Kidney capillary endothelial cell (primary cell): ENCODE measurements around the gene COPS6.
A peak's percentile ranks its signal among the peaks of the same experiment; 100 is the strongest.
"Not testable (repeated sequence)": the region's sequence is repeated elsewhere in the genome, so short reads cannot be mapped to it uniquely, and the experiment has no call there.

Experiments
- DNase-seq: peaks from one replicate; pipeline ENCODE4 v3.0.0-alpha.2; 2018; ENCODE audit warnings: low spot score

Gene COPS6

DNA sequence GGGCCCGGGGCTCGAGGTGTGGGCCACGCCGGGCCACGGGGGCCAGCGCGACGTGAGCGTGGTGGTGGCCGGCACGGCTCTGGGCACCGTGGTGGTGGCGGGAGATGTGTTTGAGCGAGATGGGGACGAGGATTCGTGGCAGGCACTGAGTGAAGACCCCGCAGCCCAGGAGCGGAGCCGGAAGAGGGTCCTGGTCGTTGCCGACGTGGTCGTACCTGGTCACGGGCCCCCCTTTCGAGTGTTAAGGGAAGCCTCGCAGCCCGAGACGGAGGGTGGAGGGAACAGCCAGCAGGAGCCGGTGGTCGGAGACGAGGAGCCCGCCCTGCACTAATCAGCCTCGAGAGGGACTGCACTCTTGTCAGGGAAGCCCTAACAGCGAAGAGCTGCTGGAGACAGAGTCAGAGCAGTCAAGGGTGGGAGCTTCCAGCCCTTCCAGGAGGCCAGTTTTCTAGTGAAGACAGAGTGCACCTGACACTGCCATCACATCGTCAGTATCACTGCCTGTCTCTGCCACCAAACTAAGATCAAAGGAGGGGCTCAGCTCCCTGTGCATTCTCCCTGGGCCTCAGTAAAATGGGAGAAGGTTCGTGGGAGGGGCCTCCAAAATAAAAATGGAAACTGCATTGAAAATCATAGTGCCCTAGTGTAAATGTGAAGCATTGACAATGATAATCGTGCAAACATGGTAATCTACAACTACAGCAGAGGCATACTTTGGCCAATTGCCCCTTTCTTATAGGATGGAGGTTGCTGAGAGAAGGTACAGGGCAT, 39.3 kb downstream of the COPS6 start:
- DNase-seq, result no peak

GRCh38 chr7:100128637-100128963, 39.8 kb downstream of the COPS6 start:
- no peak for DNase-seq

DNA sequence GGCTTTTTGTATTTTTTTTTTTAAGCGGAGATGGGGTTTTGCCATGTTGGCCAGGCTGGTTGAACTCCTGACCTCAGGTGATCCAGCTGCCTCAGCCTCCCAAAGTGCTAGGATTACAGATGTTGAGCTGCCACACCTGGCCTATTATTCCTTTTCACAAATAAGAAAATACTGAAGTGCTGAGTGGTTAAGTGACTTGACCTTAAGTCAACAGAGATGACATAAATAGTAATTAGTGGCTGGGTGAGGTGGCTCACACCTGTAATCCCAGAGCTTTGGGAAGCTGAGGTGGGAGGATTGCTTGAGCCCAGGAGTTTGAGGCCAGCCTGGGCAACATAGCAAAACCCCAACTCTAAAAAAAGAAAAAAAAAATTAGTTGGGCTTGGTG, 41.4 kb downstream of the COPS6 start:
- not testable (repeated sequence) for DNase-seq

DNA sequence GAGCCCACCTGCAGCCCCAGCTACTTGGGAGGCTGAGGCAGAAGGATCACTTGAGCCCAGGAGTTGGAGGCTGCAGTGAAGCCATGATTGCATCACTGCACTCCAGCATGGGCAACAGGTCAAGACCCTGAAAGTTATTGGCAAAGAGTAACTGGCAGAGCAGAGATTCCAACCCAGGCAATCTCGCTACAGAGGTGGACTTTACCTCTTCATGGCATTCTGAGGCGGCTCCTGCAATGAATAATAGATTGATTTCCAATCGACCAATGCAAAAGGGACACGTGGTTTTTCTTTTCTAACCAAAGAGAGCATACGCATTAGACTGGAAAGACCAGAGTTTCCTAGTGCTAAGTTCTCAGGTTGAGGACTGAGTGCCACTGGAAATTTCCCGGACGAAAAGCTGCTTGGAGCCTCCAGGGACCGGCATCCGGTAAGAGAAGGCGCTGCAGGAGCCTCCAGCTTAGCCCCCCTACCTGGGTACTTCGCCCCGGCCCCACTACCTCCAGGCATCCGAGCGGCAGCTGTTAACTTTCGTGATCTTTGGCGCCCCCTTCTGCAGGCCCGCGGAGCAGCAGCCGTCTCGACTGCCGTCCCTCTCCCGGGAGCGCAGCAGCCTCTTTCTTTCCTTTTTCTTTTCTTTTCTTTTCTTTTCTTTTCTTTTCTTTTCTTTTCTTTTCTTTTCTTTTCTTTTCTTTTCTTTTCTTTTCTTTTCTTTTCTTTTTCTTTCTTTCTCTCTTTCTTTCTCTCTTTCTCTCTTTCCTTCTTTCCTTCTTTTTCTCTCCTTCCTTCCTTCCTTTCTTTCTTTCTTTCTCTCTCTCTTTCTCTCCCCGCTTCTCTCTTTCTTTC, 42.1 kb downstream of the COPS6 start:
- DNase-seq, result peak; percentile 45

GRCh38 chr7:100132126-100132525, 43.4 kb downstream of the COPS6 start:
- DNase-seq, result no peak

DNA sequence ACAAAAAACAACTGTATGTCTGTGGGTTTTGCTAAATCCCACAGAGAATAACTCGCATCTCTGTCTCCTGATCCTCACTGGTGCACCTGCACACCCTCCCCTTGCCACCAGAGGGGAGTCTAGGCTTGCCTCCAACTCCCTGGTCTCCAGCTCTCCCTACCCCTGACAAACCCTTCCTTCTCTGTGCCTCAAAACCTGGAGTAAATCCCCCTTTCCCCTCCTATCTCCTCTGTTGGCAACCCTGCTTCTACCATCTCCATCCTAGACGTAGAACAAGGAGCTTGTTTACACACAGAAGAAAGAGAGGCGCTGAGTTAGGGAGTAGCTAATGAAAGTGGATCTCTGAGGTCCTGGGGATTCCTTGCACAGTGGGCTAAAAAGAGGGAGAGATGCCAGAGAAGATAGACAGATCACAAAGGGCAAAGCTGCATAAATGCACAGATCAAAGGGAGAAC, 44.0 kb downstream of the COPS6 start:
- DNase-seq, result peak; percentile 67

DNA sequence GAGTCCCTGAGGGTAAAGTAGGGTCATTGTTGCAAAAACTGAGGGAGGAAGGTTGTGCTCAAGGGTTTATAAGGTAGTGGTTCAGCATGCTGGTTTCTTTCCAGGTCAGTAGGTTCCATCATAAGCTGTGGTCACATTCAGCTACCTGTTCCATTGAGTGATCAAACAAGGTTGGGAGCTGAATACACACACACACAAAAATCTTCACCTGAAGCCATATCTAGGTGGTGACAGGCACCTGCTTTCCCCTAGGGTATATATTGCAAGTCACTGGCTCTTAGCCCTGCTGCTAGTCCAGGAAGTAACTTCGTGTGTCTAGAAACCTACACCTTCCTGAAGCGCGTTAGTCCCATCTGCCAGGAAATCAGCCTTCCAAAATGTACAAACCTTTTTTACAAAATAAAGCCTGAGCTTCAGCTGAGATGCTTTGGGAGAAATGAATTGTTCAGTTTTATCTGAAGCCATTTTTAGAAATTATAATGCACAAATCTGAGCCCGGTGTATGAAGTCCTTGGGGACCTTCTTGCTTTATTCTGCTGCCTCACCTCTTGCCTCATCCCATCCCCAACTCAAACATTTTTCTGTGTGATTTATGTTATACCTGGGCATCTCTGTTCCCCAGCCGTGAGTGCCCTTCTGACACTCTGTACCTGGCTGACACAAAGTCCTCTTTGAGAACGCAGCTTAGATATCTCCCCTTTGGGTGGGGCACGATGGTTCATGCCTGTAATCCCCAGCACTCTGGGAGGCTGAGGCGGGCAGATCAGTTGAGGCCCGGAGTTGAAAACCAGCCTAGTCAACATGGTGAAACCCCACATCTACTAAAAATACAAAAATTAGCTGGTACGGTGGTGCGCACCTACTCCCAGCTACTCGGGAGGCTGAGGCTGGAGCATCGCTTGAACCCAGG, 49.3 kb downstream of the COPS6 start:
- no peak for DNase-seq

GRCh38 chr7:100141555-100141949, 52.8 kb downstream of the COPS6 start:
- no peak for DNase-seq
